Right lung (tissue), 5 donors: Measurements from ENCODE around the gene SLC16A11. TPM values are rescaled to one million over a fixed set of nuclear protein-coding genes. Genes with fewer than 3 reads are reported as not detected.
"Not testable (repeated sequence)": the region's sequence is repeated elsewhere in the genome, so short reads cannot be mapped to it uniquely, and the experiment has no call there.

ENCODE experiments used
- DNase-seq, 2 donors: peaks; one replicate each; pipeline ENCODE4 v3.0.0-alpha.2; 2013
- polyA plus RNA-seq, 5 donors: library from polyadenylated mRNA; unstranded; fragments of 120-200 nt; gene quantifications; one replicate each; pipeline versions ENCODE4 v1.2.1 to v1.2.3, GENCODE V29; 2013; ENCODE audit warnings: inconsistent platforms in 1 of 5, low replicate concordance in 1 of 5; ENCODE audit not compliant: insufficient read length in 5 of 5, insufficient read depth in 1 of 5

SLC16A11 gene
- polyA plus RNA-seq, 5 donors: 0.42 to 1.6 (median 1.2) TPM

DNA sequence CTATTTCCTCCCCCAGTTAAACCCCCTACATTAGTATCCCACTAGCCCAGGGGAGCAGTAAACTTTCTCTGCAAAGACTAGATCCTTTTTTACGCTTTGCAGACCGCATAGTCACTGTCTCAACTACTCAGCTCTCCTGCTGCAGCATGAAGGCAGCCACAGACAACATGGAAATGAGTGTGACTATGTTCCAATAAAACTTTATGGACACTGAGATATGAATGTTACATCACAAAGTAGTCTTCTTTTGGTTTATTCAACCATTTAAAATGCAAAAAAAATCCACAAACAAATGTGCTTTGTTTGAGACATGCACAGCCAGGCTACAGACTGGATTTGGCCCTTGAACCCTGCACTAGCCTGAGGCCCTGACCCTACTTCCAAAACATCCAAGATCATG, 33.4 kb downstream of the SLC16A11 start:
- DNase-seq: no peak

DNA sequence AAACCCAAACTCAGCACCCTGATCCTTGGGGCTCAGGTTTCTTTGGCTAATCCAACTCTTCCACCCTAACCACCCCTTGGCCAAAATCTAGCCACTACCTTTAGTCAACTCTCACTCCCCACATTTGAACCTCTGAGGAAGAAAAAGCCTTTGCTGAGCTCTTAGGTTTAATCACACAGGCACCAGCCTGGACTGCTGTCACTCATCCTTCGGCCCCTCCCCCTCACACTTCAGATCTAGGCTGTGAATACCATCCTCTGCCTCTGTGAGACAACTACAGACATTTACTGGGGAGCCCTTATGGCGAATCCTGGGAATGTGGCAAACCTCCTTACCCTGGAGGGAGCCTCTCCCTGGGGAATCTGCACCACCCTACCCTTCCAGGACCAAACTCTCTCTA, 36.7 kb downstream of the SLC16A11 start:
- no peak for DNase-seq

- no peak for DNase-seq
Measured at GRCh38 chr17:7005716-7006115, 38.2 kb downstream of the SLC16A11 start.

GRCh38 chr17:7004398-7005253, 39.3 kb downstream of the SLC16A11 start:
- DNase-seq: no peak

GRCh38 chr17:7003745-7004144, 40.1 kb downstream of the SLC16A11 start:
- DNase-seq: no peak

DNA sequence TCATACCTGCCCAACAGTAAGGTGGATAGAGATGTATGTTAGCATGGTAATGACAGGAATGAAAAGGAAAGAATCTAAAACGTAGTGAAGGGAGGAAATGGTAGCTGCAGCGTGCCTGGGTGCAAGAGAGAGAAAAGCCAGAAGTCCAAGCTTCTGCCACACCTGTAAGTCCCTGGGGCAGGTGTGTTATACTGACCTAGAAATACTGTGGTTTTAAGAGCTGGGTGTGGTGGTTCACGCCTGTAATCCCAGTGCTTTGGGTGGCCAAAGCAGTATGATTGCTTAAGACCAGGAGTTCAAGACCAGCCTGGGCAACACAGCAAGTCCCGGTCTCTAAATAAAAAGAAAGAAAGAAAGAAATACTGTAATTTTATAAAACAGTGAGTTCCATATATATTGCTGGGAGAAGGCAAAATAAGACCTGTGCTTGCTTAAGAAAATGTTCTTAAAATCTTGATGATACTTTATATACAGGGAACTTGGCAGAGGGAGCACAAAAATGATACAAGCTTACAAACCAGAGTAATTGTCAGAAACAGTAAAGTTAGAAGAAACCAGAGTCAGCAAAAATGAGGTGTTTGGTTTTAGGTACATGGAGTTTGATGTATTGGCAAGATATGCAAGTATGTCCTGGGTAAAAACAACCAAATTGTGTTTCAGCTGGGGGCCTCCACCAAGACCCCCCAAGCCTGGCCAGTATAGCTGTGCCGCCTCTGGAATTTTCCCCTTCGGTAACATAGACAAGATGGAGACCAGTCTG, 41.4 kb downstream of the SLC16A11 start:
- no peak for DNase-seq

DNA sequence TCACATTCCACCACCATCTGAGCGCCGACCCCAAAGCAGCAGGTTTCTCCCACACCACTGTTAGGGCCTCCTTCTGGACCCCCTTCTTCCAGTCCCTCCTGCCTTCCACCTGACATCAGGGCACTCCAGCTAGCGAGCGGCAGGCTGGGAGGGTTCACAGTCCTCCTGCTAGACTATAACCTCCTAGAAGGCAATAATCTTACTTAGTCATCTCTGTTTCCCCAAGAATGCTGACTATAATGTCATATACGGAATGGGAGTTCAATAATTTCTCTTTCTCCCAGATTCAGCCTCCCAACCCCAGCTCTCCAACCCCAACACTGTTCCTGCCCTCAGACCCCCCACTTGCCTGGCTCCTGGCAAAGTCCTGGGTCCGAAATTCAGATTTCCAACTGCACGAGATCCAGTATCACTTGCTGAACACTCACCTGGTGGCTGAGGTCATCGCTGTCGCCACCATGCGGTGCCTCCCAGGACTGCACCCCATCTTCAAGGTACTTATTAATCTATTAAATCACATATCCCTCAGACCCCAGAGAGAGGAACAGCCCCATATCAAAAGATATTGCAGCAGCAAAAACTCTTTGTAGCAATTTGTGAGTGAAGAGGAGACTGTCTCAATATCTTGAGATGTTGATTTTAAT, 42.5 kb downstream of the SLC16A11 start:
- no peak for DNase-seq

- no peak for DNase-seq
Measured at GRCh38 chr17:6998855-6999508, 44.9 kb downstream of the SLC16A11 start.

GRCh38 chr17:6997171-6997570, 46.7 kb downstream of the SLC16A11 start:
- no peak for DNase-seq

DNA sequence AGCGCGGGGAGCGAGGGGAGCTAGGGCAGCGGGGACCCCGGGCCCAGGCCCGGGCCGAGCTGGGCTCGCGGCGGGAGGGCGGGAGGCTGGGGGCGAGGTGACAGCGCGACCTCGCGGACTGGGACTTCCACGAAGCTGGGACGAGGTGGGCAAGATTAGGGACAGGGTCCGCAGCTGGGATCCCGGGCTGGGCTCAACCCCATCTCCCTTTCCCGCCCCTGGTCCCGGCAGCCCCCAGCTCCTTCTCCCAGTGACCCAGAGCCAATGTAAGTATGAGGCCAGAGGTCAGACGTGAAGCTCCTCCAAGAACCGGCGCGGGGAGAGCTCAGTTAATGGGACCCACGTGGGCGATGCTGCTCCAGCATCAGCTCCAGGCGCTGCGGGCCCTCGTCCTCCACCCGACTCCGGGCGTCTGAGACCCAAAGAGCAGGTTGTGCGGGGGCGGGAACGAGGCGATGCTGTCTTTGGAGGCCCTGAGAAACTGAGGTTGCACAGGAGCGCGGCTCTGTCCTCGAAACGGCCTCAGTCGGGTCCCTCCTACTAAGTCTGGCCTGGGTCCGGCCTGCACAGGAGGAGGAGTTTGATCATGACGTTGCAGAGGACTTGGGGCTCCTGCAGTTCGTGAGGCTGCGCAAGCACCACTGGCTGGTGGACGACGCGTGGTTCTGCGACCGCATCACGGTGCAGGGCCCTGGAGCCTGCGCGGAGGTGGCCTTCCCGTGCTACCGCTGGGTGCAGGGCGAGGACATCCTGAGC, 47.5 kb downstream of the SLC16A11 start:
- DNase-seq: no peak

DNA sequence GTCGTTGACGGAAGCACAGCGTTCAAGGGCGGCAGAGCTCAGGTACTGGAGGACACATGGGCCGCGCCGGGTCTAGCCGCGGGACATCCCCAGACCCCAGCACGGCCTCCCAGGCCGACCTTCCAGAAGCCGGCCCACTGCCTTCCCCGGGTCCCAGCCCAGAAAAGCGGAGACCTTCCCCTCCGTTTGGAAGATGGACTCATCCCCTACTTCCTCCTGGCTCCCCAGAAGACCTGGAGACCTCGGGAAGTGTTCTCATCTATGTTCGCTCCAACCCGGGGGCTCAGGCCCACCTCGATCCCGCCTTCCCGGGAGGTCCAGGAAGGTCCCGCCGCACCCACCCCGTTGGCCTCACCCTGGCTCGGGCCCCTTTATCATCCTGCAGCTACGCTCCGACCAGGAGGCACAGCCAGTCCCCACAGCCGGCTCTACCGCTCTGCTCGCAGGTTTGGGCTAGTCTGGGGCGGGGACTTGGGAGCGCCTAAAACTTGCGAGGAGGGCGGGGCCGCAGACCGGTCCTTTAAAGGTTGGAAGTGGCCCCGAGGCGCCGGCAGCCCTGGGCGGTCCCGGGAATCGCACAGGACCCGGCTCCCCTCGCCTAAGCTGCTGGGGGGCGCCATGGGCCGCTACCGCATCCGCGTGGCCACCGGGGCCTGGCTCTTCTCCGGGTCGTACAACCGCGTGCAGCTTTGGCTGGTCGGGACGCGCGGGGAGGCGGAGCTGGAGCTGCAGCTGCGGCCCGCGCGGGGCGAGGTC, 48.2 kb downstream of the SLC16A11 start, which contains the start of gene ALOX12:
ALOX12 (plus strand) TSS at position 550 of the 756 bp plus-strand sequence; CDS start at position 619, 69 bp downstream.
- no peak for DNase-seq

DNA sequence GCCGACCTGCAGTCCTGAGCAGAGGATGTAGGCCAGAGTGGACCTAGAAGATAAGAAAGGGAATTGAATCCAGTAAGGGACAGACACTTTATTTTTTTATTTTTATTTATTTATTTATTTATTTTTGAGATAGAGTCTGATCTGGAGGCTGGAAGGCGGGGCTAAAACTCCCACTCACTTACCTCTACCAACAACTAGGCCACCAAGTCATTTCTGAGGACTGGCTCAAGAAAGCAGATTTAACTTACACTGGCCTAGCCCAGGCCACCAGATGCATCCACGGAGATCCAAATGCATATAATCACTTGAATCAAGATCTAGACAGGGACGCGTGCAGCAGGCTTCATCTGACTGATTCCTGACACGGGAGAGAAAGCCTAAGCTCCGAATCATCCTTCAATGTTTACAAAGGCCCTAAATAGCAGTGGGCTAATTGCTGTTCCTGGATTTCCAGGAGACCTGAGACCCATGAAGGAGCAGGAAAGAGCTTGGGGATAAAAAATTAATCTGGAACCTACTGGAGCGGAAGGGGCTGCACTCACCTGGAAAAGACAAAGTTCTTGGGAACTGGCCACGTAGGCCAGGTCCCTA, 49.1 kb downstream of the SLC16A11 start:
- no peak for DNase-seq

DNA sequence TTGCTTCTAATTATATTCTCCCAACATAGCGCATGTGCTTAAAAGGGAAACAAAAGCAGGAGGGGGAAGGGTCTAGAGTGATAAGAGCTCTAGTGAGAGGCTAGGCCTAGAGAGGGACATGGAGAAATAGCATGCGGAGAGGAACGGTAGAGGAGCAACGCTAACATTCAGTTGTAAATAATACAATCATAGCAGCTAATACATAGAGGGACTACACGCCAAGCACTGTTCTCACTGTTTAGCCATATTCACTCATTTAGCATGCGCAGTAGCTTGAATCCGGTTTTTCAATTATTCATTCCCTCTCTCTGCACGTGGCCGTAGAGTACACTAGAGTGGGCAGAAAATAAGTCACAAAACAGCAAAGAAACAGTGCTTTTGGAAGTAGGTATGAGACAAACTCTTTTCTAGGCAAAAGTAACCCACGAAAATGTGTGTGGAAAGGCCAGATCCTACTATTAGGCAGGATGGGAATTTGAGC, 49.7 kb downstream of the SLC16A11 start:
- no peak for DNase-seq

GRCh38 chr17:6993613-6994056, 50.3 kb downstream of the SLC16A11 start:
- DNase-seq: not testable (repeated sequence)

Other genes starting within 250 kb of the SLC16A11 start
- gene TEKT1, start 212.4 kb downstream of the SLC16A11 start, polyA plus RNA-seq: 10 to 100 TPM in 2 of 5 donors, 1 to 10 TPM in 3; 2.7 to 11.3 (median 9.4) TPM
- gene ALOX12, start 48.0 kb downstream of the SLC16A11 start, polyA plus RNA-seq: 1 to 10 TPM; 2.4 to 4.3 (median 3.9) TPM
- 100 to 1,000 TPM; 111 to 157 (median 139) TPM for gene RNASEK, start 31.5 kb downstream of the SLC16A11 start, polyA plus RNA-seq
- 10 to 100 TPM; 29.2 to 43.3 (median 37.3) TPM for gene BCL6B, start 21.0 kb downstream of the SLC16A11 start, polyA plus RNA-seq
- 1 to 10 TPM; 3.4 to 5.2 (median 4.2) TPM for gene SLC16A13, start 8.1 kb downstream of the SLC16A11 start, polyA plus RNA-seq
- gene CLEC10A, start 36.2 kb upstream of the SLC16A11 start, polyA plus RNA-seq: 1 to 10 TPM; 2.1 to 4.8 (median 3.5) TPM
- gene ASGR2, start 70.7 kb upstream of the SLC16A11 start, polyA plus RNA-seq: 1 to 10 TPM in 1 of 5 donors, under 1 TPM in 4; 0.31 to 2.1 (median 0.72) TPM
- 10 to 100 TPM in 3 of 5 donors, 1 to 10 TPM in 2; 7.2 to 11.9 (median 10.4) TPM for gene ASGR1, start 135.3 kb upstream of the SLC16A11 start, polyA plus RNA-seq
- 10 to 100 TPM; 33.6 to 62.3 (median 45.4) TPM for gene DLG4, start 175.7 kb upstream of the SLC16A11 start, polyA plus RNA-seq
- 100 to 1,000 TPM; 289 to 380 (median 360) TPM for gene ACADVL, start 175.8 kb upstream of the SLC16A11 start, polyA plus RNA-seq
- gene DVL2, start 190.4 kb upstream of the SLC16A11 start, polyA plus RNA-seq: 10 to 100 TPM; 42.5 to 62.9 (median 56.0) TPM
- gene PHF23, start 195.4 kb upstream of the SLC16A11 start, polyA plus RNA-seq: 10 to 100 TPM; 32.7 to 58.8 (median 46.7) TPM
- gene GABARAP, start 198.4 kb upstream of the SLC16A11 start, polyA plus RNA-seq: 100 to 1,000 TPM; 375 to 529 (median 415) TPM
- 100 to 1,000 TPM; 128 to 156 (median 146) TPM for gene CTDNEP1, start 207.6 kb upstream of the SLC16A11 start, polyA plus RNA-seq
- gene ELP5, start 208.1 kb upstream of the SLC16A11 start, polyA plus RNA-seq: 10 to 100 TPM; 36.6 to 49.7 (median 40.6) TPM
- gene CLDN7, start 218.4 kb upstream of the SLC16A11 start, polyA plus RNA-seq: 10 to 100 TPM; 22.3 to 35.1 (median 33.6) TPM
- 1 to 10 TPM in 4 of 5 donors, under 1 TPM in 1; 0.80 to 2.7 (median 1.2) TPM for gene SLC2A4, start 237.6 kb upstream of the SLC16A11 start, polyA plus RNA-seq